ENCODE measurements around the gene PRMT7. TPM values are rescaled to one million over a fixed set of nuclear protein-coding genes. Genes with fewer than 3 reads are reported as not detected.

The PRMT7 gene
- total and polyA plus RNA-seq, 2 of the 8 experiments (the other 6 are each of a cell fraction or from before 2014, with no cell fraction given), result 48.2 to 49.3 TPM

- Histone ChIP-seq H3K14ac (ENCODE audit: insufficient read length) (no peak overlapping the region), H2BK5ac (ENCODE audit: low read depth, low read length) (no peak overlapping the region), H4K8ac (ENCODE audit: extremely low read depth, insufficient read depth, low read length) (no peak overlapping the region), H3K79me1 (ENCODE audit: low read depth, low read length) (no peaks in the 10 kb centered on the region), H2AFZ (ENCODE audit: low read length) (no peak overlapping the region), H3K4me3 (ENCODE audit: extremely low read depth in 1 of 4, insufficient read depth in 2 of 4, low read depth in 3 of 4, low read length in 4 of 4) (no peak overlapping the region), H3K4ac (replicated peaks; ENCODE audit: insufficient read length, low read depth, low read length) (no peak overlapping the region), H2BK15ac (ENCODE audit: low read length) (no peak overlapping the region), H4K20me1 (replicated peaks in 1 of 2; ENCODE audit: control insufficient read depth in 1 of 2, insufficient read depth in 2 of 2, low read length in 2 of 2) (peaks cover 0 to 5% of the 10 kb centered on the region in 2 experiments), H2BK12ac (ENCODE audit: low read depth, low read length) (no peak overlapping the region), H2BK120ac (replicated peaks; ENCODE audit: low read depth, low read length) (no peak overlapping the region), H3K4me1 (replicated peaks in 1 of 4; ENCODE audit: control insufficient read depth in 3 of 4, insufficient read depth in 4 of 4, low read length in 3 of 4) (no peaks in the 10 kb centered on the region), H3K27me3 (replicated peaks in 1 of 4; ENCODE audit: control insufficient read depth in 3 of 4, extremely low read depth in 1 of 4, insufficient read depth in 3 of 4, low read length in 3 of 4) (no peaks in the 10 kb centered on the region), H4K5ac (ENCODE audit: insufficient read length, low read depth, low read length) (no peak overlapping the region), H3K27ac (ENCODE audit: low read depth, low read length) (no peak overlapping the region), H3K18ac (ENCODE audit: extremely low read depth, low read length) (no peak overlapping the region), H3K9me3 (ENCODE audit: insufficient read depth in 2 of 2, low read depth in 1 of 2, low read length in 1 of 2) (no peaks in the 10 kb centered on the region), H3K4me2 (ENCODE audit: insufficient read depth in 1 of 2, low read depth in 2 of 2, low read length in 2 of 2) (no peak overlapping the region), H3K79me2 (ENCODE audit: control insufficient read depth in 1 of 2, insufficient read depth in 2 of 2, low read length in 2 of 2) (no peaks in the 10 kb centered on the region), H2BK20ac (ENCODE audit: low read length) (no peak overlapping the region), H3K9ac (replicated peaks in 1 of 4; ENCODE audit: extremely low read depth in 1 of 4, low read depth in 3 of 4, low read length in 3 of 4) (no peak overlapping the region), H2AK5ac (ENCODE audit: low read depth, low read length) (no peak overlapping the region), H3K56ac (replicated peaks; ENCODE audit: insufficient read length, low read depth, low read length) (no peak overlapping the region), H3K23me2 (ENCODE audit: low read depth, low read length) (no peaks in the 10 kb centered on the region), H3K36me3 (ENCODE audit: control insufficient read depth in 2 of 4, insufficient read depth in 4 of 4, low read length in 3 of 4) (peaks cover 6 to 30% (median 17%) of the 10 kb centered on the region in 4 experiments; a peak in 6 of 8 replicates), H3K23ac (ENCODE audit: insufficient read length) (no peak overlapping the region), H4K91ac (replicated peaks; ENCODE audit: insufficient read length, low read length) (no peak overlapping the region)
- ChIA-PET CTCF (ENCODE audit: partially characterized antibody) (interaction anchor here (1.0 to 6.2 kb wide), 4 partner anchors 8 to 129 kb away, joined by 3 to 95 read pairs (median 18); partner anchors contain the start of gene SLC7A6), POLR2A (ENCODE audit: partially characterized antibody) (interaction anchor here (0.6 to 1.4 kb wide), 3 partner anchors 20 to 128 kb away, joined by 3 to 4 read pairs (median 4); partner anchors contain the start of genes PRMT7 and SLC7A6OS)
- FAIRE-seq, result no peak
- DNase-seq (ENCODE audit: low read depth in 1 of 2, low spot score in 2 of 2), result no peak
- WGBS, 2 experiments (ENCODE audit: extremely low coverage in 1 of 2, insufficient coverage in 1 of 2, insufficient read length in 1 of 2, insufficient replicate concordance in 2 of 2, low coverage in 1 of 2, low lambda C conversion rate in 2 of 2, missing lambda C conversion rate in 1 of 2), result 89% methylated on average over 11 of the region's 11 CpGs; no CpG with 5 or more reads in 1 of the 2 experiments
- TF ChIP-seq SP1 (IDR thresholded peaks at IDR 0.05; ENCODE audit: low read depth, low read length) (no peak), MAX (IDR thresholded peaks at IDR 0.05) (no peak), ATF2 (IDR thresholded peaks at IDR 0.05; ENCODE audit: low read length) (no peak), BCL11A (IDR thresholded peaks at IDR 0.05; ENCODE audit: low read depth in 2 of 2, low read length in 2 of 2) (no peak), BRCA1 (IDR thresholded peaks at IDR 0.05; ENCODE audit: low read depth, low read length) (no peak), CHD2 (IDR thresholded peaks at IDR 0.05; ENCODE audit: low read length) (no peak), TAF7 (optimal IDR thresholded peaks at IDR 0.05; ENCODE audit: borderline replicate concordance, low read depth, low read length) (no peak), RXRA (IDR thresholded peaks at IDR 0.05; ENCODE audit: insufficient read depth, low read depth, low read length) (no peak), ASH2L (IDR thresholded peaks at IDR 0.05; ENCODE audit: low read length) (no peak), EZH2 (IDR thresholded peaks at IDR 0.05; ENCODE audit: low read depth, low read length, severe bottlenecking) (no peak), RBBP5 (IDR thresholded peaks at IDR 0.05; ENCODE audit: borderline replicate concordance, low read depth, low read length) (no peak), YY1 (IDR thresholded peaks at IDR 0.05; ENCODE audit: low read depth, low read length) (no peak), RFX5 (IDR thresholded peaks at IDR 0.05; ENCODE audit: borderline replicate concordance, low read depth, low read length) (no peak)
Observed at GRCh38 chr16:68357923-68358322, 47.1 kb downstream of the PRMT7 start.
